Activated naive CD8-positive, alpha-beta T cell treated with anti-CD3 and anti-CD28 coated beads, Interleukin-2, amount 50 U/mL, for 24 hours (primary cell): Measurements from ENCODE around the gene CNTNAP2.

Experiments
- ATAC-seq: fragments of 150-1000 bp; cut with Tn5 transposase; one replicate; pipeline ENCODE4 v1.10.0; 2021
- DNase-seq: peaks from one replicate; pipeline ENCODE4 v3.0.0; 2021
- H3K27ac Mint-ChIP-seq: one replicate; pipeline ENCODE4 v1.8.0; 2021; ENCODE audit warnings: mild to moderate bottlenecking, mixed read lengths
- H3K27me3 Mint-ChIP-seq: one replicate; pipeline ENCODE4 v1.8.0; 2021; ENCODE audit warnings: mixed read lengths
- H3K36me3 Mint-ChIP-seq: one replicate; pipeline ENCODE4 v1.8.0; 2021; ENCODE audit warnings: low read depth, mixed read lengths
- H3K4me1 Mint-ChIP-seq: one replicate; pipeline ENCODE4 v1.8.0; 2021; ENCODE audit warnings: mixed read lengths
- H3K4me3 Mint-ChIP-seq: one replicate; pipeline ENCODE4 v1.8.0; 2021; ENCODE audit warnings: mild to moderate bottlenecking, moderate library complexity, mixed read lengths
- H3K9me3 Mint-ChIP-seq: one replicate; pipeline ENCODE4 v1.8.0; 2021; ENCODE audit warnings: mixed read lengths

Gene CNTNAP2

DNA sequence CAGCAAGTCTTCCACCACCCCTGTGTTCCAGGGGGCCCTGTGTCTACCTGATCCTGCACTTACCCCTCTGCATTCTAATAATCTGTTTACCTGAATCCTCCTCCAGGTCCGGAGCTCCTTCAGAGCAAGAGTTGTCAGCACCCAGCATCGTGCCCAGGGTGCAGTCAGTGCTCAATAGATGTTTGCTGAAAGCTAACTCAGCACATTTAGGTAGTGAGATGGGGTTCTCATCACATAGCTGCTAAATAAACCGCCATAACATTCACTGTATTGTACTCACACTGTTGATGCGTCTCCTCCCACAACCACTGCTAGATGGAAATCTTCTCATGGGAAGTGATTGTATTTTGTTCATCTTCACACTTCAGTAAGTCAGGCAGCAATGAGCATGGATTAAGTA, 2097.5 kb downstream of the CNTNAP2 start:
- Mint-ChIP-seq H3K27me3 (peaks cover 3% of the 10 kb centered on the region), H3K9me3 (no peaks in the 10 kb centered on the region), H3K27ac (no peak overlapping the region), H3K36me3 (no peaks in the 10 kb centered on the region), H3K4me3 (no peak overlapping the region), H3K4me1 (no peaks in the 10 kb centered on the region)
- ATAC-seq (no peak), DNase-seq (no peak)

GRCh38 chr7:148218603-148219002, 2102.0 kb downstream of the CNTNAP2 start:
- Mint-ChIP-seq H3K4me1 (no peaks in the 10 kb centered on the region), H3K27ac (no peak overlapping the region), H3K9me3 (no peaks in the 10 kb centered on the region), H3K36me3 (no peaks in the 10 kb centered on the region), H3K27me3 (peaks cover 2% of the 10 kb centered on the region), H3K4me3 (no peak overlapping the region)
- no peak for DNase-seq
- ATAC-seq: no peak

- no peak overlapping the region for H3K4me3 Mint-ChIP-seq
- no peak overlapping the region for H3K27ac Mint-ChIP-seq
Measured at GRCh38 chr7:148222721-148223120, 2106.1 kb downstream of the CNTNAP2 start.

GRCh38 chr7:148223160-148223559, 2106.6 kb downstream of the CNTNAP2 start:
- H3K4me1 Mint-ChIP-seq: no peaks in the 10 kb centered on the region
- ATAC-seq: no peak
- H3K27ac Mint-ChIP-seq: no peak overlapping the region
- no peak overlapping the region for H3K4me3 Mint-ChIP-seq
- H3K36me3 Mint-ChIP-seq: no peaks in the 10 kb centered on the region
- peaks cover 6% of the 10 kb centered on the region for H3K27me3 Mint-ChIP-seq
- H3K9me3 Mint-ChIP-seq: no peaks in the 10 kb centered on the region
- DNase-seq: no peak

More at GRCh38 chr7:148222721-148223120, 2106.1 kb downstream of the CNTNAP2 start:
- Mint-ChIP-seq H3K4me1 (no peaks in the 10 kb centered on the region), H3K9me3 (no peaks in the 10 kb centered on the region), H3K27me3 (peaks cover 6% of the 10 kb centered on the region), H3K36me3 (no peaks in the 10 kb centered on the region)
- ATAC-seq (no peak), DNase-seq (no peak)

- Mint-ChIP-seq H3K4me1 (no peaks in the 10 kb centered on the region), H3K9me3 (no peaks in the 10 kb centered on the region), H3K4me3 (no peak overlapping the region), H3K36me3 (no peaks in the 10 kb centered on the region), H3K27me3 (peaks cover 6% of the 10 kb centered on the region), H3K27ac (no peak overlapping the region)
- no peak for ATAC-seq
- DNase-seq: no peak
Measured at GRCh38 chr7:148223738-148224137, 2107.1 kb downstream of the CNTNAP2 start.

DNA sequence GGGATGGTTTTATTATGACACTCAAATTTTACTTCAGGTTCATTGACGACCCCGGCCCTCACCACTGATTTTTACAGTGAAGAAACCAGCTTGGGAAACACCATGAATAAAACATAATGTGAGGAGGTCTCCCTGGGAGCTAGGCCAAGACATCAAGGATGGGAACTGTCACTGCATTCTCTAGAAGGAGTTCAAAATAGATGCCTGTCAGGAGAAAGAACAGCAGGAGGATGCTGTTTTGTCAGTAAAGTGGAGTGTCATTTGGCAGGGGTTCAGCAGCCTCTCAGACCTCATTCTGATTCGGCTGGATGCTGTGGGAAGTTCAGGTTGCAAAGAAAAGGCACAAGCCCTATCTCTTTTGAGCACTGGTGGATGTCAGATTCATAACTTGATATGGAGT, 2113.7 kb downstream of the CNTNAP2 start:
- DNase-seq (no peak), ATAC-seq (no peak)
- Mint-ChIP-seq H3K4me1 (no peaks in the 10 kb centered on the region), H3K9me3 (no peaks in the 10 kb centered on the region), H3K36me3 (no peaks in the 10 kb centered on the region), H3K27me3 (peaks cover 6% of the 10 kb centered on the region), H3K4me3 (no peak overlapping the region), H3K27ac (no peak overlapping the region)

GRCh38 chr7:148230883-148231282, 2114.3 kb downstream of the CNTNAP2 start:
- ATAC-seq: no peak
- no peak for DNase-seq
- Mint-ChIP-seq H3K27me3 (peaks cover 6% of the 10 kb centered on the region), H3K4me1 (no peaks in the 10 kb centered on the region), H3K9me3 (no peaks in the 10 kb centered on the region), H3K27ac (no peak overlapping the region), H3K4me3 (no peak overlapping the region), H3K36me3 (no peaks in the 10 kb centered on the region)

GRCh38 chr7:148232784-148233183, 2116.2 kb downstream of the CNTNAP2 start:
- Mint-ChIP-seq H3K27ac (no peak overlapping the region), H3K4me3 (no peak overlapping the region), H3K27me3 (peaks cover 1% of the 10 kb centered on the region), H3K9me3 (no peaks in the 10 kb centered on the region), H3K4me1 (no peaks in the 10 kb centered on the region), H3K36me3 (no peaks in the 10 kb centered on the region)
- no peak for DNase-seq
- no peak for ATAC-seq

DNA sequence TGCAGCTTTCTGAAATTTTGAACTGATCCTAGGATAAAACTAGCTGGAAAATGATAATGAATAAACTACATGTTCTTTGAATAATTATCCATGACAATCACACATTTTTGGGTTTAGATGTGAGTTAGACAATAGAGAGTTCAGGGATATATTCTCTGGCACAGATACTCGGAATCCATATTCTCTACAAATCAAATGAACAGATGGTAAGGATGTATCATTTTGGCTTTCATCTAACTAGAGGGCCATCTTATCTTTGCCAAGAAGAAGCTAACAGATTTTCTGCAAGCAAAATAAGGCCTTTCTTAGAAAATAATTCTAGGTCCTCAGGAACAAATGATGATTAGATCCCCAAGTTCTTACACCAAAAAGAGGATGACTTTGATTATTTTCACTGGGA, 2118.1 kb downstream of the CNTNAP2 start:
- no peak for ATAC-seq
- H3K27ac Mint-ChIP-seq: no peak overlapping the region
- no peaks in the 10 kb centered on the region for H3K9me3 Mint-ChIP-seq
- no peaks in the 10 kb centered on the region for H3K4me1 Mint-ChIP-seq
- H3K4me3 Mint-ChIP-seq: no peak overlapping the region
- no peaks in the 10 kb centered on the region for H3K36me3 Mint-ChIP-seq
- peaks cover under 1% of the 10 kb centered on the region for H3K27me3 Mint-ChIP-seq
- no peak for DNase-seq

- Mint-ChIP-seq H3K4me1 (no peaks in the 10 kb centered on the region), H3K27me3 (peaks cover 27% of the 10 kb centered on the region), H3K36me3 (no peaks in the 10 kb centered on the region), H3K4me3 (no peak overlapping the region), H3K27ac (no peak overlapping the region), H3K9me3 (no peaks in the 10 kb centered on the region)
- no peak for DNase-seq
- ATAC-seq: no peak
Measured at GRCh38 chr7:148238761-148239325, 2122.2 kb downstream of the CNTNAP2 start.

DNA sequence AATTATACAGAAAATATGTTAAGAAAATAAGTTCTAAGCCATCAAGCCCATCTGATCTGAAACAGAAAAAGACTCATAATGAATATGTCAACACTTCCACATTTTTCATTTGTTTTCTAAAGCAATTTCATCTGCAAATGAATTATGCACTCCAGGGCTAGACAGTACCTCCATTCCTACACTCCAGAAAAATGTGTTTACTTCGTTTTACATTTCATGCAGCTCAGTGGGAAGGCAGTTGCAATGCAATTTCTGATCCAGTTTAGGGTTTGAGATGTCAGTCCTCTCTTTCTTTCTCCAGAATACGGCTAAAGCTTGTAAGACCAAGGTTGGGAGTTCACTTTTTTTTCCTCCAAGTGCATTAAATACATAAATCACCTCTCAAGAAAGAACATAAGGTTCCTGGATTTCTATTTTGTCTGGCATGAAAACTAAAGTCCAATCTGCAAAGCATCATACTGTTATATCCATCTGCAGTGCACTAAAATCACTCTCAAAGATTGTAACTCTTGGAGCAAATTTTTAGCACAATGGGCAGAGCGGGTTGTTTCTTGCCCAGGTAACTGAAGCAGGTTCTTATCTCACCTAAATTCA, 2125.2 kb downstream of the CNTNAP2 start:
- no peak for DNase-seq
- Mint-ChIP-seq H3K27me3 (peaks cover 27% of the 10 kb centered on the region), H3K4me3 (no peak overlapping the region), H3K36me3 (no peaks in the 10 kb centered on the region), H3K9me3 (no peaks in the 10 kb centered on the region), H3K27ac (no peak overlapping the region), H3K4me1 (no peaks in the 10 kb centered on the region)
- no peak for ATAC-seq

DNA sequence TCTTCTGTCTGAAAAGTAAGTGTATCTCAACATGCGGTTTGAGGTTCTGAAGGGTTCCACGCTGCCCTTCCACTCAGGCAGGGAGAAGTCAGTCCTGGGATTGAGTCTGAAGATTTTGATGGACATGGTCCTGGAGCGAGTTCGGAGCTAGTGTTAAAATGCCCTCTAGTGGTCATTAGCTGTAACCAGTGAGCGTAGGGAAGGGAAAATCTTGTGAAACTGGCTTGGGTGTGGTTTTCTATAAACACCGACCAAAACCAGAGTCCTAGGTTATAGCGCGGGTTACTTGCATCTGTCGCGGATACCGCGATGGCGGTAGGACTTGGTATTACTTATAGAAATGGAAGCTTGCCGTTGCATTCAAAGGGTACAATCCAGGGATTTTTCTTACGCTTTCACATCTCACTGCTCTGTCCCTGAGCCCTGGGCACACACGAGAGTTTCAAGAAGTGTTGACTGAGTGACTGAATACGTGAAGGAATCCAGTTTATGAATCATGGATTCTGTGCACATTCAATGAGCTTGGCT, 2125.8 kb downstream of the CNTNAP2 start:
- no peaks in the 10 kb centered on the region for H3K36me3 Mint-ChIP-seq
- no peak overlapping the region for H3K4me3 Mint-ChIP-seq
- H3K27me3 Mint-ChIP-seq: peaks cover 29% of the 10 kb centered on the region
- H3K27ac Mint-ChIP-seq: no peak overlapping the region
- DNase-seq (no peak), ATAC-seq (peak; percentile 33)
- no peaks in the 10 kb centered on the region for H3K9me3 Mint-ChIP-seq
- H3K4me1 Mint-ChIP-seq: no peaks in the 10 kb centered on the region

- Mint-ChIP-seq H3K27ac (no peak overlapping the region), H3K27me3 (peaks cover 28% of the 10 kb centered on the region), H3K9me3 (no peaks in the 10 kb centered on the region), H3K4me3 (no peak overlapping the region), H3K36me3 (no peaks in the 10 kb centered on the region), H3K4me1 (no peaks in the 10 kb centered on the region)
- ATAC-seq: no peak
- no peak for DNase-seq
Measured at GRCh38 chr7:148245381-148245780, 2128.8 kb downstream of the CNTNAP2 start.

DNA sequence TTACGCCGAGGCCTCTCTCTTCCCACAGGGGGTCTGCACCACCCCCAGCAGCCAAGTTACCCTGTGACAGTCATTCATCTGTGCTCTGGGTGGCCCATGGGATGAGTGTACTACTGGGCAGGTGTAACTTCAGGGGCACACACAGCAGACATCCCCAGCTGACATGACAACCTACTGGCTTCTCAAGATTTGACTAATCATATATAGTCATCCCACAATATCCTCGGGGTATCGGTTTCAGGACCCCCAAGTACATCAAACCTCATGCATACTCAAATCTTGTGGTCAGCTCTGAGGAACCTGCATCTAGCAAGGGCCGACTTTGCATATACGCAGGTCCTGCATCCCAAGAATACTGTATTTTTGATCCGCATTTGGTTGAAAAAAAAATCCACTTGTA, 2137.0 kb downstream of the CNTNAP2 start:
- DNase-seq (no peak), ATAC-seq (peak; percentile 20)
- H3K9me3 Mint-ChIP-seq: peaks cover 18% of the 10 kb centered on the region
- H3K27me3 Mint-ChIP-seq: peaks cover 2% of the 10 kb centered on the region
- no peak overlapping the region for H3K4me3 Mint-ChIP-seq
- no peaks in the 10 kb centered on the region for H3K4me1 Mint-ChIP-seq
- no peaks in the 10 kb centered on the region for H3K36me3 Mint-ChIP-seq
- no peak overlapping the region for H3K27ac Mint-ChIP-seq

DNA sequence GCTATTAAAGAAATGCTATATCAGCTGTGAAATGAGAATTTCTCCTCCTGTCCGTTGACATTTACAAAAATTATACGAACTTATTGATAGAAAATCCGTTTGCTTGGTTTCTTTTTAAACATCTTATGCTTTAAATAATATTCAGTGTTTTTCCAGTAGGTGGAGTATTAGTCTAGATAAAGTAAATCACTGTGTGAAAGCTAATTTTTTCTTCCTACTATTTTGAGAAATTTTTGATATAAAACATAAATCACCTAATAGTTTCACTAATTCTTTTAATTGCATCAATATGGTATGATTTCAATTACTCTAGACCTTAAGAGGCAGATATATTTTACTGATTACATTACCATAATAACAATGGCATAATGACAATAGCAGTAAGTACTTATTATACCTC, 2138.7 kb downstream of the CNTNAP2 start:
- Mint-ChIP-seq H3K27ac (no peak overlapping the region), H3K36me3 (no peaks in the 10 kb centered on the region), H3K27me3 (peaks cover 2% of the 10 kb centered on the region), H3K4me1 (no peaks in the 10 kb centered on the region), H3K9me3 (peaks cover 18% of the 10 kb centered on the region), H3K4me3 (no peak overlapping the region)
- ATAC-seq (no peak), DNase-seq (no peak)
